PFSK-1 (cell line): ENCODE measurements around the gene SPEG.
A peak's percentile ranks its signal among the peaks of the same experiment; 100 is the strongest.

Experiments used
- FOXP2 ChIP-seq: optimal IDR thresholded peaks from 2 replicates; pipeline ENCODE3; 2011; ENCODE audit warnings: borderline replicate concordance, control low read depth, inconsistent platforms; ENCODE audit not compliant: insufficient read depth; ENCODE audit errors: extremely low read length, extremely low read depth
- POLR2AphosphoS5 ChIP-seq: IDR thresholded peaks from 2 replicates; pipeline ENCODE4 v1.6.1; 2012; ENCODE audit warnings: low read depth, mild to moderate bottlenecking, control low read depth, low read length, moderate library complexity
- SIN3A ChIP-seq: IDR thresholded peaks from 2 replicates; pipeline ENCODE4 v1.6.1; 2012; ENCODE audit warnings: mild to moderate bottlenecking, low read length, moderate library complexity, borderline replicate concordance; ENCODE audit not compliant: insufficient read depth
- TAF1 ChIP-seq: IDR thresholded peaks from 2 replicates; pipeline ENCODE4 v1.6.1; 2012; ENCODE audit warnings: low read length, control low read depth, borderline replicate concordance; ENCODE audit not compliant: insufficient read depth
- TF ChIP-seq, protein P1 (sequence below), 2 experiments: IDR thresholded peaks; 2 replicates each; pipeline versions ENCODE4 v1.6.1 to v1.8.0; 2011 to 2012; ENCODE audit warnings: low read depth in 2 of 2, low read length in 2 of 2, control low read depth in 1 of 2, inconsistent platforms in 1 of 2, mild to moderate bottlenecking in 1 of 2, moderate library complexity in 1 of 2; ENCODE audit not compliant: insufficient read depth in 1 of 2

Gene SPEG

DNA sequence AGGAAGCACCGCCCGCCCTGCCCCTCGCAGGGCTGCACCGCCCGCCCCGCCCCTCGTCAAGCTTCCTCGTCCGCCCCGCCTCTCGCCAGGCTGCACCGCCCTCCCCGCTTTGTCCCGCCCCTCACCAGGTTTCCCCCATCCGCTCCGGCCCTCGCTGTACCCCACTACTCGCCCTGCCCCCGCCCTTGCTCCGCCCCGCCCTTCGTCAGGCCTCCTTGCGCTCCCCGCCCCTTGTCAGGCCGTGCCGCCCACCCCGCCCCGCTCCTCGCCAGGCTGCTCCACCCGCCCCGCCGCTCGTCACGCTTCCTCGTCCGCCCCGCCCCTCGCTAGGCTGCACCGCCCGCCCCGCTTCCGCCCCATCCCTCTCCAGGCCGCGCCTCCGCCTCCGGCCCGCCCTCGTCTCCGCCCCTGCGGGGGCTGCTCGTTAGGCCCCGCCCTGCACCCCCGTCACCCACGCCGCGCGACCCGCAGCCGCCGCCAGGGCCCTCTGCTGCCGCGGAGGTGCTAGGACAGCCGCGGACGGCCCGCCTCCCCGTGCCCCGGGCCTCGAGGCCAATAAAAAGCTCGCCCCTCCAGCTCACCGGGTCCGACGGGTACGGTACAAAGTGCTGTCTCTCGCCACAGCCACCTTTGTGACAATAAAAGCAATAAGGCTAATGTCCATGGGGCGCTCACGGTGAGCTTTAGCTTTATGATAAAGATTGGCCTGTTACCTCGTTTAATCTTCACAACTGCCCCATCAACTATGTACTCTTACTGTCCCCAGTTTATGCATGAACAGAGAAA is 46.3 kb upstream of the SPEG start:
- no peak; the same call in 1 of the 2 replicates for TF ChIP-seq POLR2AphosphoS5
- TF ChIP-seq SIN3A, result no peak
- TF ChIP-seq FOXP2, result peak; percentile 93

DNA sequence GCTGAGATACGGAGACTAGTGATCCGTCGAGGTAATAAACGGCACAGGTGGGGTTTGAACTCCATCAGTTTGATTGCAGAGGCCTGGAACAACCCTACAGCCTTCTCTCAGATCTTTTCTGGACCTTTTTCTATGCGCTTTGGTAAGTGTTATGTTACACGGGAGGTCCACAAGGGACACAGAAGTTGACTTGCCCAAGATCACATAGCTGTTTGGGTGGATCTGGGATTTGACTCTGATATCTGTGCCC is 45.8 kb upstream of the SPEG start:
- no peak for TF ChIP-seq SIN3A
- TF ChIP-seq TAF1, result no peak

DNA sequence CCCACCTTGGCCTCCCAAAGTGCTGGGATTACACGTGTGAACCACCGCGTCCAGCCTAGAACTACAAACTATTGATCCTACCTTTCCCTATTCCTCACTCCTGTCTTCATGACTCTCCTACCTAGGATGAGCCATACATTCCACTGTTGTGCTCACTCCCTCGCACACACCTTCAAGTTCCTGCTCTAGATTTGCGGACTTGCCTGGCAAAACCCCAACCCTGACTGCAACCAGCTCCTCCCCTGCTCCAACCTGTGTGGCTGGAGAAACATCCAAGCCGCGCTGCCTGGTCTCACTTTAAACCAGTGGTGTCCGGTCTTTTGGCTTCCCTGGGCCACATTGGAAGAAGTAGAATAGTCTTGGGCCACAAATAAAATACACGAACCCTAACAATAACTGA is 41.9 kb upstream of the SPEG start:
- no peak for TF ChIP-seq SIN3A
- no peak for TF ChIP-seq FOXP2
- no peak for TF ChIP-seq TAF1
- TF ChIP-seq POLR2AphosphoS5, result no peak
- TF ChIP-seq, protein P1, sequence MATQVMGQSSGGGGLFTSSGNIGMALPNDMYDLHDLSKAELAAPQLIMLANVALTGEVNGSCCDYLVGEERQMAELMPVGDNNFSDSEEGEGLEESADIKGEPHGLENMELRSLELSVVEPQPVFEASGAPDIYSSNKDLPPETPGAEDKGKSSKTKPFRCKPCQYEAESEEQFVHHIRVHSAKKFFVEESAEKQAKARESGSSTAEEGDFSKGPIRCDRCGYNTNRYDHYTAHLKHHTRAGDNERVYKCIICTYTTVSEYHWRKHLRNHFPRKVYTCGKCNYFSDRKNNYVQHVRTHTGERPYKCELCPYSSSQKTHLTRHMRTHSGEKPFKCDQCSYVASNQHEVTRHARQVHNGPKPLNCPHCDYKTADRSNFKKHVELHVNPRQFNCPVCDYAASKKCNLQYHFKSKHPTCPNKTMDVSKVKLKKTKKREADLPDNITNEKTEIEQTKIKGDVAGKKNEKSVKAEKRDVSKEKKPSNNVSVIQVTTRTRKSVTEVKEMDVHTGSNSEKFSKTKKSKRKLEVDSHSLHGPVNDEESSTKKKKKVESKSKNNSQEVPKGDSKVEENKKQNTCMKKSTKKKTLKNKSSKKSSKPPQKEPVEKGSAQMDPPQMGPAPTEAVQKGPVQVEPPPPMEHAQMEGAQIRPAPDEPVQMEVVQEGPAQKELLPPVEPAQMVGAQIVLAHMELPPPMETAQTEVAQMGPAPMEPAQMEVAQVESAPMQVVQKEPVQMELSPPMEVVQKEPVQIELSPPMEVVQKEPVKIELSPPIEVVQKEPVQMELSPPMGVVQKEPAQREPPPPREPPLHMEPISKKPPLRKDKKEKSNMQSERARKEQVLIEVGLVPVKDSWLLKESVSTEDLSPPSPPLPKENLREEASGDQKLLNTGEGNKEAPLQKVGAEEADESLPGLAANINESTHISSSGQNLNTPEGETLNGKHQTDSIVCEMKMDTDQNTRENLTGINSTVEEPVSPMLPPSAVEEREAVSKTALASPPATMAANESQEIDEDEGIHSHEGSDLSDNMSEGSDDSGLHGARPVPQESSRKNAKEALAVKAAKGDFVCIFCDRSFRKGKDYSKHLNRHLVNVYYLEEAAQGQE (IDR thresholded peaks at IDR 0.05; ENCODE audit: insufficient read depth in 1 of 2, low read depth in 2 of 2, low read length in 2 of 2), result no peak

DNA sequence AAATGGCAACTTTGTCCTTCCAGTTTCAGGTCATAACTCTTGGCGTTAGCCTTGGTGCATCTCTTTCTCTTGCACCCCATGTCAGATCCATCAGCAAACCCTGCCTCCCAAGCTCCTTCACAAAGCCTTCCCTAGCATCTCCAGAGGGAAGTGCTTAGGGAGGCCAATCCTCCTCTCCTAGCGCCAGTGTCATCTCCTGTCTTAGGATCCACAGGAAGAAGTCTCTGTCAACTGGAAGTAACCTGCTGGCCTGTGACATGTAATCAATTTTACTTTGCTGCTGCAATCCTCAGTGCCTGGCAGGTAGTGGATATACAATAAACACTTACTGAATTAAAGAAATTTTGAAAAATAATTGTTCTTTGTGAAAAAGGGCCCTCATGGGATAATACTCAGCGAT is 39.0 kb upstream of the SPEG start:
- no peak for TF ChIP-seq SIN3A
- TF ChIP-seq POLR2AphosphoS5, result no peak
- no peak for TF ChIP-seq FOXP2
- TF ChIP-seq, protein P1 (IDR thresholded peaks at IDR 0.05; ENCODE audit: insufficient read depth in 1 of 2, low read depth in 2 of 2, low read length in 2 of 2), result no peak
- no peak for TF ChIP-seq TAF1

DNA sequence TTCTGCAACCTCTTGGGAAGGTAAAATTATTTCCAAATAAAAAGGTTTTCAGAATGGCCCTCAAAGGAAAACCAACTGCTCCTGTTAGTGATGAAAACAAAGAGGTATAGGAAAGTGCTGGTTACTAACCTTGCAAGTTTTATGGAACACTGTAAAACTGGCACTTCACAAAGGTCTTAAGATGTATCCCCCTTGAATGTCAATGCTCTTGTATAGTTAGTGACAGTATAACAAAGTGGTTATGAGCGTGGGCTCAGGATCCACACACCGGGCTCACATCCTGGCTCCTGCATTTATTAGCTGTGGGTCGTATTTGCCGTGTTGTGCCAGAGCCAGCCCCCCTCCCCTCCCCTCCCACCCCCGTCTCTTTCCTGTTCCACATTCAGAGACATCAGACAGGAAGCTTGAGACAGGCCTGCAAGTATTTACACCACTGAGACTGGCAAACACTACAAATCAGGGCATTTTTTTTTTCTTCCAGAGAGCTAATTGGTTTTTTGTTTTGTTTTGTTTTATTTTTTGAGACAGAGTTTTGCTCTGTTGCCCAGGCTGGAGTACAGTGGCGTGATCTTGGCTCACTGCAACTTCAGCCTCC is 37.7 kb upstream of the SPEG start:
- TF ChIP-seq, protein P1 (IDR thresholded peaks at IDR 0.05; ENCODE audit: insufficient read depth in 1 of 2, low read depth in 2 of 2, low read length in 2 of 2), result no peak
- TF ChIP-seq FOXP2 (no peak), TAF1 (no peak), SIN3A (no peak)

DNA sequence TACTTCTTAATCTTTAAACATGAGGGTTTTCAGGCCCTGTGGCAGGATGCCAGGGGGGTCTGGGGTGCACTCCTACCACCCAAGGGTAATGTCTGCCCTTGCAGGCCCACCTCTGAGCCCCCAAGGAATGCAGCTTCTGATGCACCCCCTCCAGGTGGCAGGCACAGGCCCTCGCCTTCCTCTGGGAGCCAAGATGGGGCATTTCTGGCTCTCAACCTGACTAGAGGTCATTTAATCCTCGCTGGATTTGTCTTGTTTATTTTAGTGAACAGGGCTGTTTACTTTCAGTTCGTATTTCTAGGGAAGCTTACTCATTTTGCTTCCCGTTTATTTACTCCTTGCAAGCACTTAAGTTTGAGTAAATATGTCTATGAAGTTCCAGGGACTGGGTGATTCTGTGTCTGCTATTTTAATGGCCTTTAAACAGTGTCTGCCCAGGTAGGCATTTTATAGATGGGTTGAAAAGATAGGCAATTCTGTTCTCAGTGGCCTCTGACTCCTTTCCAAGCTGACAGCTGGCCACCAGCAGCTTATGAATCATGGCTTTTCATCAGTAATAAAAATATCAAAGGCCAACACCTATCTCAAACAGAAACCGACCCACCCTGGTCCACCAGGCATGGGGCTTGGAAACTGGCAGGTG is 35.8 kb upstream of the SPEG start:
- TF ChIP-seq POLR2AphosphoS5, result no peak
- TF ChIP-seq, protein P1 (IDR thresholded peaks at IDR 0.05; ENCODE audit: insufficient read depth in 1 of 2, low read depth in 2 of 2, low read length in 2 of 2), result no peak
- TF ChIP-seq SIN3A, result no peak
- TF ChIP-seq TAF1, result no peak
- no peak for TF ChIP-seq FOXP2
